K562 (cell line): ENCODE data around the gene THADA. TPM values are rescaled to one million over a fixed set of nuclear protein-coding genes. Genes with fewer than 3 reads are reported as not detected.
A peak's percentile ranks its signal among the peaks of the same experiment; 100 is the strongest.

Experiments
- ATAC-seq: fragments of 200-7000 bp; cut with Tn5 transposase; 3 replicates; pipeline ENCODE4 v1.9.1; 2020; ENCODE audit warnings: moderate library complexity
- BruUV-seq: library from RNA; stranded (reverse); fragments of 400-500 nt; replicated peaks from 2 replicates; lab custom pipeline; 2021; lab: Mats Ljungman, UMichigan
- CTCF ChIA-PET: fragments of 300-600 bp; formaldehyde crosslinking; extraction: SDS; loops from one replicate; lab custom pipeline; 2021; ENCODE audit warnings: low intra/inter-chr PET ratio; lab: Yijun Ruan, JAX
- POLR2A ChIA-PET: fragments of 300-600, 350-650 bp; sonication (Branson Sonifier 250); formaldehyde crosslinking; extraction: SDS; loops from one replicate; lab custom pipeline; 2021; ENCODE audit warnings: antibody characterized with exemption, inconsistent platforms; lab: Yijun Ruan, JAX
- DNase-seq, 4 experiments: peaks; one replicate each; pipeline versions ENCODE4 v3.0.0 to v3.0.0-alpha.2; 2011 to 2018; ENCODE audit warnings: low spot score in 3 of 4, mixed read lengths in 3 of 4; ENCODE audit errors: extremely low read depth in 1 of 4
- FAIRE-seq: peaks from 2 replicates; lab custom pipeline; 2011; peaks lifted over from hg19 to GRCh38; lab: Jason Lieb, UNC
- H2AFZ ChIP-seq: 2 replicates; pipeline ENCODE4 v1.6.0; 2011; ENCODE audit warnings: low read depth, low read length, control low read depth, inconsistent platforms
- H3K27ac ChIP-seq: fragments of 200-600 bp; 3 replicates; pipeline ENCODE4 v1.8.0; 2011; ENCODE audit warnings: low read depth, mild to moderate bottlenecking, control low read depth, inconsistent platforms, low read length, moderate library complexity, mixed read lengths; ENCODE audit errors: extremely low read depth
- H3K27me3 ChIP-seq, 2 experiments: fragments of 300-600 bp in 1 of 2; 2 replicates in 1 of 2; 3 replicates in 1 of 2; pipeline versions ENCODE4 v1.6.0 to v1.8.0; 2011; ENCODE audit warnings: inconsistent platforms in 2 of 2, low read length in 2 of 2, mild to moderate bottlenecking in 1 of 2, mixed read lengths in 1 of 2, moderate library complexity in 1 of 2; ENCODE audit not compliant: control insufficient read depth in 2 of 2, insufficient read depth in 2 of 2
- H3K36me3 ChIP-seq: fragments of 300-600 bp; 3 replicates; pipeline ENCODE4 v1.8.0; 2011; ENCODE audit warnings: mild to moderate bottlenecking, low read length, inconsistent platforms; ENCODE audit not compliant: control insufficient read depth, insufficient read depth
- H3K4me1 ChIP-seq, 2 experiments: fragments of 200-600 bp in 1 of 2; replicated peaks in 1 of 2; 2 replicates in 1 of 2; 3 replicates in 1 of 2; pipeline versions ENCODE4 v1.5.1 to v1.8.0; 2011; ENCODE audit warnings: inconsistent platforms in 2 of 2, low read length in 2 of 2, mild to moderate bottlenecking in 1 of 2, mixed read lengths in 1 of 2, moderate library complexity in 1 of 2; ENCODE audit not compliant: control insufficient read depth in 2 of 2, insufficient read depth in 2 of 2
- H3K4me2 ChIP-seq: 2 replicates; pipeline ENCODE4 v1.6.1; 2011; ENCODE audit warnings: low read length, control low read depth, inconsistent platforms, mixed read lengths; ENCODE audit not compliant: insufficient read depth
- H3K4me3 ChIP-seq: fragments of 200-600 bp; sonication (generic), shearing (Covaris generic); 2 replicates; pipeline ENCODE4 v1.5.1; 2016; ENCODE audit warnings: control low read depth, inconsistent platforms
- H3K79me2 ChIP-seq: fragments of 200-600 bp; 3 replicates; pipeline ENCODE4 v1.8.0; 2011; ENCODE audit warnings: low read length, inconsistent platforms; ENCODE audit not compliant: control insufficient read depth, insufficient read depth
- H3K9ac ChIP-seq, 2 experiments: 2 replicates each; pipeline versions ENCODE4 v1.6.0 to v1.6.1; 2011; ENCODE audit warnings: low read depth in 2 of 2, low read length in 2 of 2, control low read depth in 1 of 2, inconsistent platforms in 1 of 2, mild to moderate bottlenecking in 1 of 2, mixed read lengths in 1 of 2; ENCODE audit not compliant: insufficient read depth in 1 of 2
- H3K9me1 ChIP-seq: one replicate; pipeline ENCODE4 v1.6.0; 2011; ENCODE audit warnings: inconsistent platforms, mild to moderate bottlenecking, low read length, moderate library complexity; ENCODE audit not compliant: control insufficient read depth, insufficient read depth
- H3K9me3 ChIP-seq: replicated peaks from 2 replicates; pipeline ENCODE4 v1.5.1; 2011; ENCODE audit warnings: low read depth, low read length, inconsistent platforms; ENCODE audit not compliant: control insufficient read depth, insufficient read depth
- H4K20me1 ChIP-seq: replicated peaks from 2 replicates; pipeline ENCODE4 v1.6.1; 2011; ENCODE audit warnings: low read length, inconsistent platforms, mixed read lengths; ENCODE audit not compliant: control insufficient read depth, insufficient read depth
- HMGXB4 ChIP-seq: sonication (generic); formaldehyde crosslinking; IDR thresholded peaks from 2 replicates; pipeline ENCODE4 v1.8.1; 2023; ENCODE audit warnings: mild to moderate bottlenecking, missing genetic modification reagents
- MAFK ChIP-seq: IDR thresholded peaks from 2 replicates; pipeline ENCODE4 v1.6.1; 2011; ENCODE audit warnings: low read length, improper control_type of control experiment
- TCF3 ChIP-seq: sonication (generic); formaldehyde crosslinking; IDR thresholded peaks from 2 replicates; pipeline ENCODE4 v1.4.0; 2020; ENCODE audit warnings: mild to moderate bottlenecking, missing genetic modification reagents
- ZBTB40 ChIP-seq, 2 experiments: fragments of 450-650 bp in 1 of 2; sonication (generic) in 1 of 2; formaldehyde crosslinking in 1 of 2; IDR thresholded peaks; 2 replicates each; pipeline versions ENCODE4 v1.7.1 to v1.9.0; 2016 to 2022; ENCODE audit warnings: inconsistent platforms in 1 of 2, mild to moderate bottlenecking in 1 of 2, missing genetic modification reagents in 1 of 2
- ZBTB7A ChIP-seq: IDR thresholded peaks from 2 replicates; pipeline ENCODE4 v1.6.1; 2011; ENCODE audit warnings: low read depth, mild to moderate bottlenecking, low read length, moderate library complexity, borderline replicate concordance; ENCODE audit not compliant: control insufficient read depth
- ZNF347 ChIP-seq: fragments of 450-650 bp; formaldehyde crosslinking; IDR thresholded peaks from 2 replicates; pipeline ENCODE4 v1.4.0; 2020; ENCODE audit warnings: low read depth, mild to moderate bottlenecking, moderate library complexity
- WGBS: fragments of 100-300 bp; shearing (Covaris generic); methylation state at CpG from one replicate; pipeline ENCODE4 v1.1.6; 2016; ENCODE audit warnings: low coverage, mixed read lengths; ENCODE audit not compliant: insufficient coverage; ENCODE audit errors: missing lambda C conversion rate; 5-methylcytosine and 5-hydroxymethylcytosine counted together
- in situ Hi-C: fragments of 300-500 bp; cut with MboI; formaldehyde crosslinking; loops from 4 replicates; pipeline ENCODE4 v1.15.0; 2018; ENCODE audit warnings: inconsistent platforms, mixed read lengths
- intact Hi-C: fragments of 100-400 bp; cut with micrococcal nuclease; formaldehyde crosslinking; loops from 2 replicates; pipeline ENCODE4 v1.14.2; 2022
- polyA plus RNA-seq, 8 experiments: library from polyadenylated mRNA; depleted of rRNA in 4 of 8; stranded (reverse) in 5 of 8; unstranded in 3 of 8; fragments of >200 nt; fragmentation: Nextera tagmentation in 2 of 8; fragmentation: Illumina TruSeq in 1 of 8; extraction: Ambion mirVana in 2 of 8; extraction: Trizol in 1 of 8; gene quantifications; 2 replicates each; pipeline versions ENCODE4 v1.2.1 to v1.2.3, GENCODE V29; 2011 to 2014; ENCODE audit warnings: inconsistent platforms in 1 of 8, missing spikeins in 1 of 8
- total RNA-seq, 7 experiments: library from RNA; depleted of rRNA in 6 of 7; stranded (reverse); fragments of >200 nt in 6 of 7; fragmentation: Illumina TruSeq in 2 of 7; extraction: Trizol in 2 of 7; gene quantifications; 2 replicates each; pipeline versions ENCODE4 v1.2.1 to v1.2.3, GENCODE V29; 2011 to 2021; ENCODE audit warnings: low replicate concordance in 1 of 7

The THADA gene
- total and polyA plus RNA-seq, 9 of the 15 experiments (the other 6 are each of a cell fraction or from before 2014, with no cell fraction given): 17.8 to 34.7 (median 31.9) TPM

DNA sequence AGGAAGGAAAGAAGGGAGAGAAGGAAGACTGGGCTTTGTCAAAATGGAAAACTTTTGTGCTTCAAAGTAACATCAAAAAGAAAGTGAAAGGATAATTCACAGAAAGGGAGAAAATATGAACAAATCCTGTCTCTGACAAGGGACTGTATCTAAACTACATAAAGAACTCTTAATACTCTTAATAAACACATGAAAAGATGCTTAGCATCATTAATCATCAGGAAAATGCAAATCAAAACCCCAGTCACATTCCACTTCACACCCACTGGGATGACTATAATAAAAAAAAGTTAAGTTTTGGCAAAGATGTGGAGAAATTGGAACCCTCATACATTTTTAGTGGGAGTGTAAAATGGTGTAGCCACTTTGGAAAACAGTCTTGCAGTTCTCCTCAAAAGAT is 357.7 kb downstream of the THADA start (continued):
- TF ChIP-seq HMGXB4 (CRISPR knock-in tag): no peak
- no peak for TF ChIP-seq ZBTB7A
- no peak for TF ChIP-seq TCF3 (CRISPR knock-in tag)
- no peak for TF ChIP-seq MAFK

GRCh38 chr2:43233218-43234212 is 362.3 kb downstream of the THADA start:
- intact Hi-C loops: no loop called here
- H3K4me2 ChIP-seq: no peak overlapping the region
- TF ChIP-seq ZBTB40 (IDR thresholded peaks at IDR 0.05): peak; percentile 92
- peak; percentile 80 for TF ChIP-seq ZBTB40 (CRISPR knock-in tag; IDR thresholded peaks at IDR 0.05)
- no peak for TF ChIP-seq ZNF347 (CRISPR knock-in tag)

More at GRCh38 chr2:43233218-43234212, 362.3 kb downstream of the THADA start:
- H3K27ac ChIP-seq: no peak overlapping the region
- no peak overlapping the region for H2AFZ ChIP-seq
- no peak for ATAC-seq
- H3K36me3 ChIP-seq: peaks cover 16% of the 10 kb centered on the region; the same call in 2 of the 3 replicates
- DNase-seq: no peak
- no peaks in the 10 kb centered on the region for H4K20me1 ChIP-seq
- CTCF ChIA-PET: no interaction called here
- no peaks in the 10 kb centered on the region for H3K9me1 ChIP-seq
- no peaks in the 10 kb centered on the region for H3K27me3 ChIP-seq
- 70% methylated on average over 9 of the region's 9 CpGs for WGBS
- no peak overlapping the region for H3K4me3 ChIP-seq
- no TSS peak for BruUV-seq
- POLR2A ChIA-PET: interaction anchor here (0.6 kb wide), 2 partner anchors 260 to 481 kb away, joined by 3 read pairs; no protein-coding TSS in a partner anchor
- no peak overlapping the region for H3K9ac ChIP-seq
- H3K9me3 ChIP-seq: no peaks in the 10 kb centered on the region
- in situ Hi-C loops: loop anchor here (5.0 to 10.0 kb wide), 3 partner anchors 106 to 259 kb away; no protein-coding TSS in a partner anchor
- H3K79me2 ChIP-seq: no peaks in the 10 kb centered on the region
- FAIRE-seq: no peak
- peaks cover under 1 to 3% of the 10 kb centered on the region in 2 experiments; a peak in 3 of 5 replicates for H3K4me1 ChIP-seq
